ENCODE measurements around the gene UQCRQ.

The UQCRQ gene

DNA sequence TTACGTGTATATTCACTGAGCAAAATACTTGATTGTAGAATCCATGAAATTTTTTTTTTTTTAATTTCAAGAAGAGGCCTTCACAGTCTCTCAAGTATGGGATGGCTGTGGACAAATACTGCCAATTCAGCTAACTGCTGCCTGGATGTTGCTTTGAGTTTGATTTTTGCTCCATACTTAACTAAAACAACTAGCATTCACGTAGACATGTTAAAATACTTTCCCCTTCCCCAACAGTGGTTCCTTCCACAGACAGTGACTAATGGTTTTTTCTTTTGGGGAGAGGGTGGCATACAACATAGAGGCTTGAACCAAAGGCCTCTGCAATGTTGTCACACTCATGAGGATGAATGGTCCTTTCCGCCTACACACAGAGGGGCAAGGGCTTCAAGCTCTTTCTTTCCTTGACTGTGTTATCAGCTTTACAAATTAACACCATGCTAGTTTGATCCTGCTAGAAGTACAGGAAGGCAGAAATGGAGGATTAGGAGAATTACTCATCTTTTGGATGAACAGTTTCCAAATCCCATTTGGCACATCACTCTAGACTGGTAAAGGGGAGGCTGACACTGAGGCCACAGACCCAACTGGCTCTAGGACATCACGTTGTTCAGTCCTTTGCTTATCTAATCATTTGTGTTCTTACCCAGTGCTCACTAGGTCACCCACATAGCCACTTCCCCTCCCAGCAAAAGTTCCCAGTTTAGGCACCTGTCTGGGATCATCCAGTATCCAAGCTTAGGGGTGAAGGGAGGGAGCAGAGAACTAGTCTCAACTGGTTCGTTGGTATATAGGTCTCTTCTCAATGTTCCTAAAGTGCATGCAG is 5.2 kb downstream of the UQCRQ start:
- no peak for DNase-seq (ENCODE audit: low read depth)

DNA sequence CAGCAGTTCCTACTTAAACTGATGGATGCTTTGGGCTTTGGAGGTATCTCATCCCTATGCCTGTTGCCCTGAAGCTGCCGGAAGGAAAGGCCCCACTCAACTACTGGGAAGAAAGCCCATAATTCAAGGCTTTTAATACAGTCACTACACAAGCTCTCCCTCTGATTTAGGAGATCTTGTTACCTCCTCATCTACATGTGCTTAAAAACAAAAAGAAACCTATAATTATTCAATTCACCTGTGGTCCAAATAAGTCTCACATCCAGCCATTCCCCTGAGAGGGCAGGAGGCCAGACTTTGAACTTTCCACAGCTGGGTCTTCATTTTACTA is 6.3 kb downstream of the UQCRQ start:
- no peak for DNase-seq (ENCODE audit: low read depth)

GRCh38 chr5:132873119-132873929 is 6.9 kb downstream of the UQCRQ start, which contains the start of gene LEAP2:
Gene LEAP2, plus strand, starts transcription at chr5:132873668. Its CDS starts 27 bp downstream, at chr5:132873695.
- DNase-seq (ENCODE audit: low read depth): no peak

DNA sequence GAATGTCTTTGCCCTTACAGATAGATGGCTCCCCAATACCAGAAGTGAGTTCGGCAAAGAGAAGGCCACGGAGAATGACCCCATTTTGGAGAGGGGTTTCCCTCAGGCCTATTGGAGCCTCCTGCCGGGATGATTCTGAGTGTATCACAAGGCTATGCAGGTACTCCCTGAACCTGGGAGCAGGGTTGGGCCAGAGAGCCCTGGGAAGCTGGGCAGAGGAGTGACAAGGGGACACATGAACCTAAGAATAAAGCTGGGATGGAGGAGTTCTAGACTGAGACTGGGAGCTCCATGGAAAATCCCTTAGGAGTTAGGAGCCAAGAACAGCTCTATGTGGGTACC is 7.5 kb downstream of the UQCRQ start:
- no peak for DNase-seq (ENCODE audit: low read depth)

DNA sequence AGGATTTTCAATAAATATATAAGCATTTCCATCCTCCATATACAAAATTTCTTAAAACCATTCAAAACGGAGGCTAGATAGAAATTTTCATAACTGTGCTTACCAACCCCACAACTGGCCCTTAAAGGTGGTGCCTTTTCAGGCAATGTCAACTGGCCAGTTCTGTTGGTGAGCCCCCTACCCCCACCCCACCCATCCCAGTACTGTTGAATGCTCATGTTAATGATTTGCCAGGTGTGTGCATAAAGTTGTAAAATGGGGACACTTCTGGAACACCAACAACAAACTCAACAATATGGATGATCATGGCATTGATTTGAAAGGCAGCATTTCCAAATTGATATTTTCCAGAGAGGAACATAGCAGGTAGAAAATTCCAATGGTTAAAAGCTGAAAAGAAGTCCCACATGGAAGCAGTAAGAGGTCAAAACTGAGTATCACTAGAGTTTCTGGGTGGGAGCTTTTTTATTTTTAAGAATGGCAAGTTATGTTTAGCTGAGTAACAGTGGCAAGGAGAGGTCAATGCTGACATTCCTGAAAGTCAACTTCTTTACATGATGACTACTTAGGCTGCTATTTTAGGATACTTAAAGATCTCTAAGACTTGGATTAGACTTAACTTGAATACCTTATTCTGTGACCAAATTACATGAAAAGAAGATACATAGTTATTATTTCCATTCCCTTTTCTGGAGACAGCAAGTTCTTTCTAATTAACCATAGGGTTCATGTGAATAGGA is 9.7 kb downstream of the UQCRQ start:
- no peak for DNase-seq (ENCODE audit: low read depth)

DNA sequence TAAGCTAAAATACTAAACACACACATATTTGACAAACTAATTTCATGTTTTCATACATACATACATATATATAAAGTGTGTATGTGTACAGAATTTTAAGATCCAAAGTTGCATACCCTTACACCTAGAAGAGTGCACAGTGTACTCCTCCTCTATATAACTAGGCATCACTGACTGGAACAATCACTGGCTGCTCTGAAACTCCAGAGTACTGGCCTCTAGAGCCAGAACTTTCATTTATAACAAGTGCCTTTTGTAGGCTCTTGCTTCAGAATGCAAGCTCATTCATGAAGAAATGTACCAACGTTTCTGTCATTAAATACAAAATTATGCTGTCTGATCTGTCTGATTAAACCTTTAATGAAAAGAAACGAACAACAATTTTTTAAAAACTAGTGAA is 11.0 kb downstream of the UQCRQ start:
- no peak for DNase-seq (ENCODE audit: low read depth)

DNA sequence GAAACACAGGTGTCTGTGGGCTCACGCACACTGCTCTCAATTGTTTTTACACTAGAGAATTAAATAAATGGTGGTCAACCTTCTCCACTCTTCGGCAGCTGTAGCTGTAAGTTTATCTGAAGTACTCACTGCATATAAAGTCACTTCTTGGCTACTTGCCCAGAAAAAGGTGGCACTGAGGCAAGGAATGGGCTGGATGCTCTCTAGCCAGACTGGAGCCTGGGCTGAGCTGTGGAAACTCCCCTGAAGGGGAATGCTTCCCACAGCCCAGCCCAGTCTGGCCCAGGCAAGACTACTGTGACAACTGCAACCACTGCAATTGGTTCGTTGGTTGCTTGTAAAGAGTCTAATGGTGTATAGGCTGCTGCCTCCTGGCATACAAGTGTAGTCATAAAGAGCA is 11.5 kb downstream of the UQCRQ start:
- no peak for DNase-seq (ENCODE audit: low read depth)

- DNase-seq (ENCODE audit: low read depth): no peak
These were observed 16.9 kb downstream of the UQCRQ start for GRCh38 chr5:132883261-132883834.

DNA sequence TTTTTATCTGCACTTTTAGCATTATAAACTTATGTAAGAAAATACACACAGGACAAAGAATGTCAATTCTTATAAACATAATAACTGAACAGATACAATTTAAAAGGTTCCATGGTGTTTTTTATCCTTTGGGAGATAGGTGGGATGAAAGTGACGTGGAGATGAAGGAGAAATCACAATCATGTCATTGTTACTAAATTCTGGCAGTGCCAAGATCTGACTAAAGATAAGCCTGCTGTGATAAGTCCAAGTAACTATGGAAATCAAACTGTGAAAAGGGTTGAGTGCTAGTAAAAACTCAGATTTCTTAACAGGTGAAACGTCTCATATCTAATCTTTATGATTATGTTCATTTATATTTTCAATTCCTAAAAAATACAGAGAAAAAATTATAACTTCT is 18.1 kb downstream of the UQCRQ start:
- no peak for DNase-seq (ENCODE audit: low read depth)

GRCh38 chr5:132886064-132886823 is 19.8 kb downstream of the UQCRQ start:
- no peak for DNase-seq (ENCODE audit: low read depth)

- DNase-seq (ENCODE audit: low read depth): no peak
These were observed 20.8 kb downstream of the UQCRQ start for GRCh38 chr5:132887283-132887682.

DNA sequence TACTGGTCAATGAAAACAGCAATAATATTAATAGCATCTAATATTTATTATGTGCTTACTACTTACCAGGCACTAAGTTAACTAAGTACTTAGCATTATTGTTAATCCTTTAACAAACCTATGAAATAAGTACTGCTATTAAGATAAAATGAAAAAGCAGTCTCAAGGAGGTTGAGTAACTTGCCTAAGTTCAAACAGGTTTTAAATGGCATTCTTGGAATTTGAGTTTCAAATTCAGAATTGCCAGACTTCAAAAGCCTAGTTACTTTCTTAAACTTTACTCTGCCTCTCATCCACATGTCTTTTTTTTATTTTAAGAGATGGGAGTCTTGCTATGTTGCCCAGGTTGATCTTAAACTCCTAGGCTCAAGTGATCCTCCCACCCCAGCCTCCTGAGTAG is 23.1 kb downstream of the UQCRQ start:
- DNase-seq (ENCODE audit: low read depth): no peak

DNA sequence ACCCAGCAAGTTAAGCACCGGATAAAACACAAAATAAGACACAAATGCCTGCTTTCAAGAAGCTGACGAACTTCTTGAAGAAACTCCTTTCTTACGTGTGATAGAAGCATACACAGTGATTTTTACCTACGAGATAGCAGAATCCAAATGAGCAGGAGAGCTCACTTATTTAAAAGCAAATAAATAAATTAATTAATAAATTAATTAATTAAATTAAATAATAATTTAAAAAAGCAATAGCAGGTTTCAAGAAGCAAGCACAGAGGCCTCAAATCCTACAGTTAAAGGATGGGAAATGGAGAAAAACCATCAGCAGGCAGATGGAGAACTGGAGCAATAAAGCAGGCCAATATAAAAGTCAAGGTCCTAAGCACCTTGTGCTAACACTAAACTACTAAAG is 24.4 kb downstream of the UQCRQ start:
- no peak for DNase-seq (ENCODE audit: low read depth)

- DNase-seq (ENCODE audit: low read depth): no peak
These were observed 29.4 kb downstream of the UQCRQ start for GRCh38 chr5:132895719-132896305.

DNA sequence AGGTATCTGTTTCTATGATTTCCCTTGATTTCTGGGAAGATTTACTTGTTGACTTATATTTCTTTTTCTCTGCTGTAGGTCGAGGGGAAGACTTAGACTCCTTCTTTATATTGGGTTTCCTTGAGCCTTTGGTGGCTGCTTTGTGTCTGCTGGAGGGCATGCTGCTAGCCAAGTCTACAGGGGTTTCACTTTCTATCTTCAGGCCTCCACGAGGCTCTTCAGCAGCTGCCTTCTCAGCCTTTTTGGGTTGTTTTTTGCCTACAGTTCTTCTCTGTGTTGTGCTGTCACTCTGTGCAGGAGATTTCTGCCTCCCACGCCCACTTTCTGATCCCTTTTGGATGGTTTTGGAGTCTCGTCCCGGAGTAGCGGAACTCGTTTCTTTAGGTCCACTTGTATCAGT is 30.2 kb downstream of the UQCRQ start:
- no peak for DNase-seq (ENCODE audit: low read depth)

GRCh38 chr5:132898094-132898493 is 31.7 kb downstream of the UQCRQ start:
- DNase-seq (ENCODE audit: low read depth): no peak

GRCh38 chr5:132901036-132901435 is 34.6 kb downstream of the UQCRQ start:
- no peak for DNase-seq (ENCODE audit: low read depth)

- no peak for DNase-seq (ENCODE audit: low read depth)
These were observed 35.3 kb downstream of the UQCRQ start for GRCh38 chr5:132901730-132902129.

DNA sequence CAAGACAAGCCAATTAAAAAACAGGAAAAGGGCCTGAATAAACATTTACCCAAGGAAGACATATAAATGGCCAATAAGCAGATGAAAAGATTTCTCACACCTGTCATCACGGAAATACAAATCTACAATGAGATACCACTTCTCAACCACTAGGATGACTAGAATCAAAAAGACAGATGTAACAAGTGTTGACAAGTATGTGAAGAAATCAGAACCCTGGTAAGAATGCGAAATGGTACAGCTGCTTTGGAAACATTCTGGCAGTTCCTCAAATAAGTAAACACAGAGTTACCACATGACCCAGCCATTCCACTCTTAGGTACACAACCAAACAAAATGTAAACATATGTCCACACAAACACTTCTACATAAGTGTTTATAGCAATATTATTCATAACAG is 39.5 kb downstream of the UQCRQ start:
- DNase-seq (ENCODE audit: low read depth): no peak

DNA sequence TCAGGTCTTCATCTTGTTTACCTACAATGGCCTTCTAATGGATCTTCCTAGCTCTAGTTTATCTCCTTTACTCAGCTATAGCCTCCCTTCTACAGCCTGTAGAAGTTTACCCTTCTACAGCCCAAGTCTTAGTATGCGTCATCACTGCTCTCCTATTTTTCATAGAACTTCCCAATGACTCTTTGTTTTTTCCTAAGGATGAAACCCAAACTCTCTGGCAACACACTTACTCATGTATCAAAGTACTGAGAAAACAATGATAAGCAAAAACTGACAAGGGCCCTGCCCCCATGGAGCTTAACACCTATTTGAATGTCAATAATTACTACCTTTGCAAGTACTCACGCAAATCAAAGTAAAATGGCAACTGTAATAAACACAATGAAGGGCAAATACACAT is 40.7 kb downstream of the UQCRQ start:
- no peak for DNase-seq (ENCODE audit: low read depth)

DNA sequence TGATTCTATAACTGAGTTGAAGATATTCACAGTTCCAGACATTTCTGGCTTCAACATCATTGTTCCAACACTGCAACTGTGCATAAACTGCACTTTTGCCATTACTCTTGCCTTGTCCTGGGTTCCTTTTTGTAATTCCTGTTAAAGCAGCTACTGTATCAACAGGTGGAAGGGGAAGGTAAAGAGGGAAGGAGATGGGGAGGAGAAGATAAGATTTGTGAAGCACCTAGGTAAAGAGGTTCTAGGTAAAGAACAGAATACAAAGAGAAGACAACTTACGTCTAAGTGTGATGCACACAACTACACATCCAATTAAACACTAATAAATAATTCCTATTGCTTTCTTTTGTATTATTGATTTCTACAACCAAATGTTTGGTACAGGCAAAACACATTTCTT is 43.3 kb downstream of the UQCRQ start:
- DNase-seq (ENCODE audit: low read depth): no peak

All from stimulated activated CD4-positive, alpha-beta T cell treated with anti-CD3 and anti-CD28 coated beads, Interleukin-2, amount 100 ng/mL, for 4 hours (primary cell).